Hepatocyte (in vitro differentiated cells): Measurements from ENCODE around the gene SULT1A4. TPM values are rescaled to one million over a fixed set of nuclear protein-coding genes. Genes with fewer than 3 reads are reported as not detected.
"Not testable (repeated sequence)": the region's sequence is repeated elsewhere in the genome, so short reads cannot be mapped to it uniquely, and the experiment has no call there.

Source experiments
- DNase-seq: peaks from one replicate; pipeline ENCODE4 v3.0.0-alpha.2; 2016; ENCODE audit warnings: low spot score
- H2AFZ ChIP-seq: fragments of 200-600 bp; sonication (generic); 2 replicates; pipeline ENCODE4 v1.6.0; 2016; ENCODE audit warnings: antibody characterized with exemption, mild to moderate bottlenecking
- H3K27ac ChIP-seq: fragments of 200-600 bp; sonication (generic); 2 replicates; pipeline ENCODE4 v1.5.1; 2016; ENCODE audit warnings: mild to moderate bottlenecking
- H3K27me3 ChIP-seq: fragments of 200-600 bp; sonication (generic); 2 replicates; pipeline ENCODE4 v1.6.1; 2016
- H3K36me3 ChIP-seq: fragments of 200-600 bp; sonication (generic); replicated peaks from 2 replicates; pipeline ENCODE4 v1.5.1; 2016; ENCODE audit warnings: low read depth; ENCODE audit not compliant: insufficient read depth
- H3K4me1 ChIP-seq: fragments of 200-600 bp; sonication (generic); 2 replicates; pipeline ENCODE4 v1.5.1; 2016; ENCODE audit warnings: mild to moderate bottlenecking, moderate library complexity; ENCODE audit not compliant: insufficient read depth
- H3K4me2 ChIP-seq: fragments of 200-600 bp; sonication (generic); 2 replicates; pipeline ENCODE4 v1.6.0; 2016
- H3K4me3 ChIP-seq: fragments of 200-600 bp; sonication (generic); 2 replicates; pipeline ENCODE4 v1.5.1; 2016; ENCODE audit warnings: mild to moderate bottlenecking
- H3K79me2 ChIP-seq: fragments of 200-600 bp; sonication (generic); 2 replicates; pipeline ENCODE4 v1.6.0; 2017; ENCODE audit warnings: mild to moderate bottlenecking
- H3K9me2 ChIP-seq: fragments of 200-600 bp; sonication (generic); replicated peaks from 2 replicates; pipeline ENCODE4 v1.6.0; 2017; ENCODE audit warnings: mild to moderate bottlenecking; ENCODE audit not compliant: insufficient read depth
- H3K9me3 ChIP-seq: fragments of 200-600 bp; sonication (generic); 2 replicates; pipeline ENCODE4 v1.5.1; 2016; ENCODE audit warnings: low read depth, mild to moderate bottlenecking
- H4K20me1 ChIP-seq: fragments of 200-600 bp; sonication (generic); 2 replicates; pipeline ENCODE4 v1.6.0; 2016; ENCODE audit warnings: mild to moderate bottlenecking; ENCODE audit not compliant: insufficient read depth, poor library complexity, severe bottlenecking
- WGBS: methylation state at CpG from one replicate; pipeline ENCODE4 v1.1.6; 2016; ENCODE audit warnings: low lambda C conversion rate; ENCODE audit errors: missing lambda C conversion rate; 5-methylcytosine and 5-hydroxymethylcytosine counted together
- polyA plus RNA-seq: library from polyadenylated mRNA; unstranded; fragments of >200 nt; fragmentation: Nextera tagmentation; extraction: Ambion mirVana; gene quantifications from 2 replicates; pipeline ENCODE4 v1.2.1, GENCODE V29; 2016
- total RNA-seq: library from RNA; depleted of rRNA; stranded (reverse); fragments of >200 nt; gene quantifications from 2 replicates; pipeline ENCODE4 v1.2.3, GENCODE V29; 2014

Gene SULT1A4
- total and polyA plus RNA-seq, 2 experiments from 2014 or later = 40.0 to 43.0 TPM

- not testable (repeated sequence) for H3K36me3 ChIP-seq, DNase-seq, H2AFZ ChIP-seq, H4K20me1 ChIP-seq, H3K9me2 ChIP-seq, H3K4me3 ChIP-seq, H3K27me3 ChIP-seq, H3K9me3 ChIP-seq, H3K79me2 ChIP-seq, H3K27ac ChIP-seq, H3K4me2 ChIP-seq, H3K4me1 ChIP-seq
- no CpG with 5 or more reads among the region's 57 CpGs for WGBS
Observed at GRCh38 chr16:29465985-29466824, 6.5 kb downstream of the SULT1A4 start.

- H3K27me3 ChIP-seq, H3K27ac ChIP-seq, H3K79me2 ChIP-seq, H4K20me1 ChIP-seq, H3K36me3 ChIP-seq, DNase-seq, H3K4me3 ChIP-seq, H3K9me2 ChIP-seq, H3K4me1 ChIP-seq, H3K4me2 ChIP-seq, H3K9me3 ChIP-seq, H2AFZ ChIP-seq: not testable (repeated sequence)
- no CpG with 5 or more reads among the region's 33 CpGs for WGBS
Observed at GRCh38 chr16:29466904-29467303, 7.2 kb downstream of the SULT1A4 start.

DNA sequence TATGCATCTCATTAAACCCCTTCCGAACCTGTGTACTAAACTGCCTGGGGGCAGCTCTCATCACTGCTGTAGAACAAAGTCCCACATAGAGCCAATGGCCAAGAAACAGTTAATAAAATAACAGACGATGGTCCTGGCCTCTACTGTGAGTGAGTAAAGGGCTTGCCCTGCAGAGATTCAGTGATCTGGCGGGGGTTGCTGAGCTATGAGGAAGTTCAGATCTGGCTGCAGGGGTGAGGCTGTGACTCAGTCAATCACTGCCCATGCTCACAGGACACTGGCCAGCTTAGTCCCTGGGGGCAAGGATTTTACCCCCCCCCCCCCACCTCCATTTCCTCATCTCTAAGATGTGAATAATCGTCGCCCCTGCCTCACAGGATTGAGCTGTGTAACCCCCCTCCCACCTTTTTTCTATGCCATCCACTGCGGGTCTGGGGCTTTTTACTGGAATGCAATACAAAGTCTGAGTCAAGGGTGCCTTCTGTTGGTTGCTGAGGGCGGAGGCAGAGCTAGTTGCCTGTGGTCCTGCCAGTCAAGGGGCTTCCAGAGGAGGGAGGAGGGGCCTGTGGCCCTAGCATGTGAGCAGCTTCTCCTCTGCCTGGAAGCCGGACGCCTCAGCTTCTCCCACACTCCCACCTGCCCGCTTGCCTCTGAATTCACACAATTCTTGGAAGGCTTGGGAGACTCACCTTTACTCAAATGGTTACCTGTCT, 8.1 kb downstream of the SULT1A4 start:
- not testable (repeated sequence) for H3K9me3 ChIP-seq, H3K27ac ChIP-seq, H2AFZ ChIP-seq, H3K4me1 ChIP-seq, H4K20me1 ChIP-seq, H3K4me2 ChIP-seq, H3K27me3 ChIP-seq, H3K36me3 ChIP-seq, H3K4me3 ChIP-seq, H3K79me2 ChIP-seq, H3K9me2 ChIP-seq, DNase-seq
- no CpG with 5 or more reads among the region's 10 CpGs for WGBS

DNA sequence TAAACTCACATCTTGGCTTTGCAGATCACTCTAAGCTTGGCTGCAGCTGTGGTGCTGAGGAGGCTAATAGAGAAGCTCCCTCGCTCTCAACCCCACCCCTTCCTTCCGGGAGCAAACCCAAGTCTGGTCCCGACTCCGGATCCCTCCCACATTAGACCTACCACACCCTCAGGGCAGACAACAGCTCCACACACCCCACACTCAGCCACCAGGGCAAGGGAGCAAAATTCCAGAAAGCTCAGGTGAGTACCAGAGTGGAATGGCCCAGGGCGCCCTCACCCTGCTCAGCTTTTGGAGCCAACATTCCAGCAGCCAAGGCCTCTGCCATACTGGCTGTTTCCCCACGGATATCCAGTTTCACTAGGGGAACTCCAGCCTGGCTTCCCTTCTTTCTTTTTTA, 9.9 kb downstream of the SULT1A4 start:
- not testable (repeated sequence) for H3K9me3 ChIP-seq, H3K79me2 ChIP-seq, H3K27me3 ChIP-seq, H3K36me3 ChIP-seq, DNase-seq, H3K9me2 ChIP-seq, H3K4me1 ChIP-seq, H3K4me2 ChIP-seq, H2AFZ ChIP-seq, H3K27ac ChIP-seq, H3K4me3 ChIP-seq, H4K20me1 ChIP-seq
- WGBS = 50% methylated on average over 6 of the region's 6 CpGs

GRCh38 chr16:29472065-29472464, 12.4 kb downstream of the SULT1A4 start:
- not testable (repeated sequence) for DNase-seq, H3K4me1 ChIP-seq, H3K27ac ChIP-seq, H2AFZ ChIP-seq, H3K9me2 ChIP-seq, H3K4me3 ChIP-seq, H3K36me3 ChIP-seq, H3K27me3 ChIP-seq, H3K4me2 ChIP-seq, H3K79me2 ChIP-seq, H3K9me3 ChIP-seq, H4K20me1 ChIP-seq
- no CpG with 5 or more reads among the region's 4 CpGs for WGBS

- H3K27me3 ChIP-seq, H3K9me2 ChIP-seq, H3K4me2 ChIP-seq, H3K4me1 ChIP-seq, H3K4me3 ChIP-seq, H2AFZ ChIP-seq, H3K9me3 ChIP-seq, H3K36me3 ChIP-seq, H3K27ac ChIP-seq, DNase-seq, H4K20me1 ChIP-seq, H3K79me2 ChIP-seq: not testable (repeated sequence)
- 92% methylated on average over 9 of the region's 12 CpGs for WGBS
Observed at GRCh38 chr16:29482276-29482675, 22.6 kb downstream of the SULT1A4 start.

DNA sequence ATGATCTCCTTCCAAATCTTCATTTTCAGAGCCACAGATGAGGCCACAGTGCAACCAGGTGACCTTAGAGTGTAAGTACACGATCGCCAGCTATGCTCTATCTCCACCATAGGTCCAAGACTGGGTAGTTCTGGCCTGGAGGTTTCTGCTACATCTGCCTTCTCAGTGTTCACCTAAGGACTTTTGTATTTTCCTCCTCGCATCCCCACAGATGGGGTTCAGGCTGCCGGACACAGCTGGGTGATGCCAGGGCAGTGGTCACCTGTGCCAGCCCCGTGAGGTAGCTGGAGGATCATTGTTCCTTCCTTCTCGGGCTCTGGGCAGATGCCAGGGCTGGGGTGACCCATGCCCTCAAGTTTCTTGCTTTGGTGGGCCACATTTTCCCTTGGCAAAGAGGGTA, 46.6 kb downstream of the SULT1A4 start, which contains the start of gene NPIPB12:
Gene NPIPB12 (minus strand): TSS at position 101 of the 400 bp plus-strand sequence.
- no CpG with 5 or more reads among the region's 6 CpGs for WGBS

More for the DNA sequence above, 46.6 kb downstream of the SULT1A4 start, which contains the start of gene NPIPB12:
- H3K4me1 ChIP-seq, H3K36me3 ChIP-seq, H3K27ac ChIP-seq, H4K20me1 ChIP-seq, H3K4me3 ChIP-seq, H3K9me2 ChIP-seq, H3K27me3 ChIP-seq, H2AFZ ChIP-seq, H3K9me3 ChIP-seq, H3K4me2 ChIP-seq, H3K79me2 ChIP-seq, DNase-seq: not testable (repeated sequence)
